Naive thymus-derived CD8-positive, alpha-beta T cell (primary cell): ENCODE data around the gene CIAO3. TPM values are rescaled to one million over a fixed set of nuclear protein-coding genes. Genes with fewer than 3 reads are reported as not detected.
A peak's percentile ranks its signal among the peaks of the same experiment; 100 is the strongest.

ENCODE experiments used
- ATAC-seq, 2 donors: fragments of 150-1000 bp; cut with Tn5 transposase in 1 of 2; sonication (Bioruptor Pico), chemical (Tn5 transposase) in 1 of 2; 1 replicate in 1 of 2; 2 replicates in 1 of 2; pipeline ENCODE4 v1.10.0; 2021; ENCODE audit warnings: mild to moderate bottlenecking in 2 of 2, moderate library complexity in 2 of 2
- POLR2A ChIA-PET: fragments of 350-600 bp; sonication (Branson Sonifier 250); formaldehyde crosslinking; loops from one replicate; lab custom pipeline; 2021; ENCODE audit warnings: antibody characterized with exemption; lab: Charles Lee
- DNase-seq, 10 donors: peaks; one replicate each; pipeline versions ENCODE4 v3.0.0 to v3.0.0-alpha.2; 2020 to 2022
- H3K27ac Mint-ChIP-seq, 10 donors: one replicate each; pipeline ENCODE4 v1.8.0; 2020 to 2022; ENCODE audit warnings: mild to moderate bottlenecking in 10 of 10, mixed read lengths in 10 of 10, moderate library complexity in 4 of 10, inconsistent platforms in 1 of 10
- H3K27me3 Mint-ChIP-seq, 5 donors: one replicate each; pipeline ENCODE4 v1.8.0; 2021 to 2022; ENCODE audit warnings: mixed read lengths in 5 of 5
- H3K36me3 Mint-ChIP-seq, 3 donors: one replicate each; pipeline ENCODE4 v1.8.0; 2020 to 2022; ENCODE audit warnings: mixed read lengths in 3 of 3, mild to moderate bottlenecking in 2 of 3, inconsistent platforms in 1 of 3
- H3K4me1 Mint-ChIP-seq, 4 donors: one replicate each; pipeline ENCODE4 v1.8.0; 2021 to 2022; ENCODE audit warnings: mixed read lengths in 4 of 4
- H3K4me3 Mint-ChIP-seq, 10 donors: one replicate each; pipeline ENCODE4 v1.8.0; 2020 to 2022; ENCODE audit warnings: mild to moderate bottlenecking in 10 of 10, mixed read lengths in 10 of 10, moderate library complexity in 6 of 10, inconsistent platforms in 1 of 10
- H3K9me3 Mint-ChIP-seq, 9 donors: one replicate each; pipeline ENCODE4 v1.8.0; 2020 to 2022; ENCODE audit warnings: mixed read lengths in 9 of 9, mild to moderate bottlenecking in 3 of 9, inconsistent platforms in 1 of 9, moderate library complexity in 1 of 9
- polyA plus RNA-seq, 3 donors: library from polyadenylated mRNA; unstranded; fragments of 300-500 nt; fragmentation: Illumina TruSeq; gene quantifications; one replicate each; pipeline ENCODE4 v1.2.3, GENCODE V29; 2021
- total RNA-seq, 8 experiments: library from RNA in 2 of 8; stranded (reverse) in 2 of 8; gene quantifications; one replicate each; pipeline ENCODE4 v1.2.3 and lab custom pipeline; 2021 to 2026

The CIAO3 gene
- total RNA-seq (10 to 100 TPM; 56.0 to 56.4 TPM), polyA plus RNA-seq (10 to 100 TPM; 13.7 to 25.7 (median 16.9) TPM), total RNA-seq (lab: John Stamatoyannopoulos, UW) (30.0 to 46.2 (median 38.9) reads per million in 6 experiments)

GRCh38 chr16:740764-741505 lies at the start of gene CIAO3:
Gene CIAO3 (minus strand): TSS chr16:740997. CDS start chr16:740985, 12 bp downstream.
- H3K9me3 Mint-ChIP-seq: no peaks in the 10 kb centered on the region
- peaks cover 0 to 14% (median under 1%) of the 10 kb centered on the region in 3 donors for H3K36me3 Mint-ChIP-seq
- no peaks in the 10 kb centered on the region for H3K27me3 Mint-ChIP-seq
- peak within 1 kb of the TSS; percentile 73 to 85 (median 76) for H3K4me3 Mint-ChIP-seq
- H3K4me1 Mint-ChIP-seq: peaks cover 0 to 19% (median 8%) of the 10 kb centered on the region in 4 donors
- ATAC-seq (peak; percentile 92 to 96), DNase-seq (peak; percentile 84 to 99 (median 92))
- peak within 1 kb of the TSS in 7 of 10 donors; percentile 43 to 82 (median 60) for H3K27ac Mint-ChIP-seq
- POLR2A ChIA-PET: interaction anchor here (1.0 to 23.0 kb wide), 6 partner anchors 11 to 55 kb away, joined by 3 to 411 read pairs (median 8); partner anchors contain the start of genes ANTKMT, CCDC78, HAGHL and METRN

GRCh38 chr16:790086-790485 lies 49.3 kb upstream of the CIAO3 start:
- DNase-seq (no peak), ATAC-seq (no peak)
- POLR2A ChIA-PET: interaction anchor here (0.6 to 1.4 kb wide), 3 partner anchors 17 to 547 kb away, joined by 3 to 4 read pairs (median 4); no protein-coding TSS in a partner anchor
- Mint-ChIP-seq H3K9me3 (no peaks in the 10 kb centered on the region), H3K27me3 (no peaks in the 10 kb centered on the region), H3K36me3 (peaks cover 0 to 7% (median 0%) of the 10 kb centered on the region in 3 donors), H3K4me1 (peaks cover 0 to 15% (median 6%) of the 10 kb centered on the region in 4 donors), H3K4me3 (peak overlapping the region in 8 of 10 donors; percentile 39 to 82 (median 60)), H3K27ac (no peak overlapping the region)

- Mint-ChIP-seq H3K9me3 (no peaks in the 10 kb centered on the region), H3K27me3 (no peaks in the 10 kb centered on the region), H3K36me3 (peaks cover 0 to 7% (median 0%) of the 10 kb centered on the region in 3 donors), H3K4me1 (peaks cover 0 to 18% (median 6%) of the 10 kb centered on the region in 4 donors), H3K27ac (peak overlapping the region in 1 of 10 donors; percentile 24), H3K4me3 (peak overlapping the region in 2 of 10 donors; percentile 50 to 78)
- POLR2A ChIA-PET: interaction anchor here (0.6 to 2.0 kb wide), 6 partner anchors 18 to 546 kb away, joined by 3 to 9 read pairs (median 4); partner anchors contain the start of gene METRN
- no peak for DNase-seq
- no peak for ATAC-seq
Observed at GRCh38 chr16:789191-789850, 48.5 kb upstream of the CIAO3 start.

- ATAC-seq: peak; percentile 93 to 98
- POLR2A ChIA-PET: interaction anchor here (0.5 to 2.5 kb wide), 8 partner anchors 59 to 628 kb away, joined by 3 to 21 read pairs (median 5); partner anchors contain the start of genes ANTKMT, METRN and SOX8
- H3K4me1 Mint-ChIP-seq: peaks cover 0 to 18% (median 6%) of the 10 kb centered on the region in 4 donors
Observed at GRCh38 chr16:788399-789126, 47.8 kb upstream of the CIAO3 start, which contains the start of gene CHTF18. Gene CHTF18 (plus strand): TSS chr16:788620. CDS start chr16:788685, 65 bp downstream.

GRCh38 chr16:787978-788398 lies 47.2 kb upstream of the CIAO3 start, which contains the start of gene RPUSD1:
Gene RPUSD1 (minus strand): TSS chr16:788381. CDS start chr16:787737, 644 bp downstream.
- Mint-ChIP-seq H3K27ac (peak within 1 kb of the TSS in 9 of 10 donors; percentile 44 to 86 (median 72)), H3K27me3 (no peaks in the 10 kb centered on the region), H3K4me1 (peaks cover 0 to 18% (median 6%) of the 10 kb centered on the region in 4 donors), H3K9me3 (no peaks in the 10 kb centered on the region), H3K36me3 (peaks cover 0 to 7% (median 0%) of the 10 kb centered on the region in 3 donors), H3K4me3 (peak within 1 kb of the TSS; percentile 78 to 89 (median 84))
- POLR2A ChIA-PET: interaction anchor here (0.9 to 2.5 kb wide), 7 partner anchors 58 to 193 kb away, joined by 3 to 21 read pairs (median 5); partner anchors contain the start of genes ANTKMT, METRN and SOX8
- DNase-seq (no peak), ATAC-seq (peak; percentile 14 to 38)

More at GRCh38 chr16:788399-789126, 47.8 kb upstream of the CIAO3 start, which contains the start of gene CHTF18:
- no peaks in the 10 kb centered on the region for H3K9me3 Mint-ChIP-seq
- peak within 1 kb of the TSS; percentile 78 to 89 (median 84) for H3K4me3 Mint-ChIP-seq
- peak within 1 kb of the TSS in 9 of 10 donors; percentile 44 to 86 (median 72) for H3K27ac Mint-ChIP-seq
- peaks cover 0 to 7% (median 0%) of the 10 kb centered on the region in 3 donors for H3K36me3 Mint-ChIP-seq
- no peaks in the 10 kb centered on the region for H3K27me3 Mint-ChIP-seq
- peak; percentile 87 to 99 (median 94) for DNase-seq

- POLR2A ChIA-PET: interaction anchor here (0.9 to 2.5 kb wide), 5 partner anchors 58 to 93 kb away, joined by 3 to 21 read pairs (median 5); partner anchors contain the start of genes ANTKMT and METRN
- Mint-ChIP-seq H3K4me3 (peak overlapping the region; percentile 78 to 89 (median 84)), H3K4me1 (peaks cover 0 to 18% (median 6%) of the 10 kb centered on the region in 4 donors), H3K9me3 (no peaks in the 10 kb centered on the region), H3K27me3 (no peaks in the 10 kb centered on the region), H3K27ac (peak overlapping the region in 9 of 10 donors; percentile 44 to 86 (median 72)), H3K36me3 (peaks cover 0 to 7% (median 0%) of the 10 kb centered on the region in 3 donors)
- DNase-seq (no peak), ATAC-seq (no peak)
Observed at GRCh38 chr16:787321-787966, 46.6 kb upstream of the CIAO3 start.

- H3K27me3 Mint-ChIP-seq: no peaks in the 10 kb centered on the region
Observed at GRCh38 chr16:785563-786535, 45.1 kb upstream of the CIAO3 start.

GRCh38 chr16:784431-784830 lies 43.6 kb upstream of the CIAO3 start:
- POLR2A ChIA-PET: interaction anchor here (0.6 to 2.8 kb wide), 4 partner anchors 30 to 71 kb away, joined by 3 to 10 read pairs (median 6); no protein-coding TSS in a partner anchor
- Mint-ChIP-seq H3K27ac (peak overlapping the region in 1 of 10 donors; percentile 79), H3K27me3 (no peaks in the 10 kb centered on the region), H3K4me3 (no peak overlapping the region), H3K9me3 (no peaks in the 10 kb centered on the region), H3K36me3 (peaks cover 0 to 4% (median 0%) of the 10 kb centered on the region in 3 donors), H3K4me1 (peaks cover 0 to 17% (median 5%) of the 10 kb centered on the region in 4 donors)
- DNase-seq (no peak), ATAC-seq (no peak)

More at GRCh38 chr16:785563-786535, 45.1 kb upstream of the CIAO3 start:
- peaks cover 0 to 18% (median 5%) of the 10 kb centered on the region in 4 donors for H3K4me1 Mint-ChIP-seq
- DNase-seq (peak; percentile 53 to 80 (median 73)), ATAC-seq (peak; percentile 17 to 22)
- POLR2A ChIA-PET: interaction anchor here (1.0 to 2.8 kb wide), 7 partner anchors 58 to 102 kb away, joined by 3 to 10 read pairs (median 4); partner anchors contain the start of genes ANTKMT and JMJD8
- H3K9me3 Mint-ChIP-seq: no peaks in the 10 kb centered on the region
- peak overlapping the region; percentile 49 to 84 (median 64) for H3K4me3 Mint-ChIP-seq
- peak overlapping the region in 3 of 10 donors; percentile 18 to 43 (median 41) for H3K27ac Mint-ChIP-seq
- H3K36me3 Mint-ChIP-seq: peaks cover 0 to 4% (median 0%) of the 10 kb centered on the region in 3 donors

GRCh38 chr16:783404-784161 lies 42.8 kb upstream of the CIAO3 start:
- no peak overlapping the region for H3K27ac Mint-ChIP-seq
- POLR2A ChIA-PET: interaction anchor here (0.7 to 2.8 kb wide), 3 partner anchors 64 to 68 kb away, joined by 3 to 8 read pairs (median 3); no protein-coding TSS in a partner anchor
- no peak for DNase-seq
- peaks cover 0 to 17% (median 5%) of the 10 kb centered on the region in 4 donors for H3K4me1 Mint-ChIP-seq
- H3K9me3 Mint-ChIP-seq: no peaks in the 10 kb centered on the region
- H3K27me3 Mint-ChIP-seq: no peaks in the 10 kb centered on the region
- H3K36me3 Mint-ChIP-seq: peaks cover 0 to 4% (median 0%) of the 10 kb centered on the region in 3 donors
- H3K4me3 Mint-ChIP-seq: no peak overlapping the region
- no peak for ATAC-seq
